GM19395 (cell line): ENCODE data around the gene TGFBR2.

Experiments used
- ATAC-seq: cut with Tn5 transposase; IDR thresholded peaks from one replicate; pipeline ENCODE4 v1.9.1; 2021; ENCODE audit warnings: mild to moderate bottlenecking, moderate library complexity; ENCODE audit not compliant: unreplicated experiment

TGFBR2 gene

GRCh38 chr3:30688776-30689641 is 82.6 kb downstream of the TGFBR2 start:
- ATAC-seq: no peak

GRCh38 chr3:30690199-30690598 is 83.8 kb downstream of the TGFBR2 start:
- no peak for ATAC-seq

DNA sequence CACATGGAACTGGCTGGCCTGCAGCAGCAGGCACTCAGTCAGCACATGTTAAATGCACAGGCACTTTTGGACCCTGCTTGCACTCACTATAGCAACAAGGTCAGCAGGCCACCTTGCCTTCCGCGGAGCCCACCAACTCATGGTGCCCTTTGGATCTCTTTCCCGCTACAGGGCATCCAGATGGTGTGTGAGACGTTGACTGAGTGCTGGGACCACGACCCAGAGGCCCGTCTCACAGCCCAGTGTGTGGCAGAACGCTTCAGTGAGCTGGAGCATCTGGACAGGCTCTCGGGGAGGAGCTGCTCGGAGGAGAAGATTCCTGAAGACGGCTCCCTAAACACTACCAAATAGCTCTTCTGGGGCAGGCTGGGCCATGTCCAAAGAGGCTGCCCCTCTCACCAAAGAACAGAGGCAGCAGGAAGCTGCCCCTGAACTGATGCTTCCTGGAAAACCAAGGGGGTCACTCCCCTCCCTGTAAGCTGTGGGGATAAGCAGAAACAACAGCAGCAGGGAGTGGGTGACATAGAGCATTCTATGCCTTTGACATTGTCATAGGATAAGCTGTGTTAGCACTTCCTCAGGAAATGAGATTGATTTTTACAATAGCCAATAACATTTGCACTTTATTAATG is 85.0 kb downstream of the TGFBR2 start:
- ATAC-seq: no peak

- no peak for ATAC-seq
These were observed 85.5 kb downstream of the TGFBR2 start for GRCh38 chr3:30691944-30692343.

DNA sequence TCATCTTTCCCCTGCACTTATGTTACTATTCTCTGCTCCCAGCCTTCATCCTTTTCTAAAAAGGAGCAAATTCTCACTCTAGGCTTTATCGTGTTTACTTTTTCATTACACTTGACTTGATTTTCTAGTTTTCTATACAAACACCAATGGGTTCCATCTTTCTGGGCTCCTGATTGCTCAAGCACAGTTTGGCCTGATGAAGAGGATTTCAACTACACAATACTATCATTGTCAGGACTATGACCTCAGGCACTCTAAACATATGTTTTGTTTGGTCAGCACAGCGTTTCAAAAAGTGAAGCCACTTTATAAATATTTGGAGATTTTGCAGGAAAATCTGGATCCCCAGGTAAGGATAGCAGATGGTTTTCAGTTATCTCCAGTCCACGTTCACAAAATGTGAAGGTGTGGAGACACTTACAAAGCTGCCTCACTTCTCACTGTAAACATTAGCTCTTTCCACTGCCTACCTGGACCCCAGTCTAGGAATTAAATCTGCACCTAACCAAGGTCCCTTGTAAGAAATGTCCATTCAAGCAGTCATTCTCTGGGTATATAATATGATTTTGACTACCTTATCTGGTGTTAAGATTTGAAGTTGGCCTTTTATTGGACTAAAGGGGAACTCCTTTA is 86.2 kb downstream of the TGFBR2 start:
- no peak for ATAC-seq

- peak; percentile 97 for ATAC-seq
These were observed 87.2 kb downstream of the TGFBR2 start for GRCh38 chr3:30693470-30694120.

- no peak for ATAC-seq
These were observed 87.7 kb downstream of the TGFBR2 start for GRCh38 chr3:30694148-30694547.

- ATAC-seq: no peak
These were observed 88.3 kb downstream of the TGFBR2 start for GRCh38 chr3:30694668-30695067.

GRCh38 chr3:30695302-30696061 is 89.1 kb downstream of the TGFBR2 start:
- ATAC-seq: no peak

DNA sequence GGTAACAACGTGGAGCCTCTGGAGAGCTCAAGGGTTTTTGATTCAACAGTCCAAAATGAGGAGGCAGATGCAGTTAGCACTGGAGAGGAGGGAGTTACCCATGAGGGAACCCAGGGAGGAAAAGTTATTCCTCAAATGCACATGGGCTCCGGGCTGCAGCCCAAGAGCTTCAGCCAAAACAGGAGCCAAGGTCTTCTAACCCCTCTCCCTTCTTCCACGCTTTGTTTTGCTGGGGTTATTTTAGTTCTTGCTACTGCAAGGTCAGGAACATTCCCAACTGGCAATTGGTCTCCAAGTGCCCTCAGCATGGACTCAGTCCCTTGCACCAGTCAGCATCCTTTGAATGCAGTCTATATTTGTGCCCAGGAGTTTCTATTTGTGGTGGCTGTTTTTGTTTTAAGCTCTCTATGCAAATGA is 90.0 kb downstream of the TGFBR2 start:
- ATAC-seq: no peak

- ATAC-seq: no peak
These were observed 90.5 kb downstream of the TGFBR2 start for GRCh38 chr3:30696896-30697295.

DNA sequence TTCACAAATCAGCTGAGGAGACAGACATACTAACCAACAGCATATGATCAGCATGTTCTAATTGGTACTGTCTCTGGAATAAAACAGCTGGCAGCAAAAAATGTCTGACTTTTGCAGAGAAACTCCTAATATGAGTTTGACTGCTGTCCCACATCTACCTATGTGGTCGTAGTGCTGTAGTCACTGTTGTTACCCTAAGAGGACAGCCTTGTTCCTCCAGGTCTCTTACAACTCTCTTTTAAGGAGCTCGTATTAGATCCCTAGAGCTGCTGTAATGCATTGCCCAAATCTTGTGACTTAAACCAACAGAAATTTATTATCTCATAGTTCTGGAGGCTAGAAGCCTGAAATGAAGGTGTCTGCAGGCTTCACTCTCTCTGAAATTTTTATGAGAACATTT is 92.1 kb downstream of the TGFBR2 start:
- no peak for ATAC-seq

DNA sequence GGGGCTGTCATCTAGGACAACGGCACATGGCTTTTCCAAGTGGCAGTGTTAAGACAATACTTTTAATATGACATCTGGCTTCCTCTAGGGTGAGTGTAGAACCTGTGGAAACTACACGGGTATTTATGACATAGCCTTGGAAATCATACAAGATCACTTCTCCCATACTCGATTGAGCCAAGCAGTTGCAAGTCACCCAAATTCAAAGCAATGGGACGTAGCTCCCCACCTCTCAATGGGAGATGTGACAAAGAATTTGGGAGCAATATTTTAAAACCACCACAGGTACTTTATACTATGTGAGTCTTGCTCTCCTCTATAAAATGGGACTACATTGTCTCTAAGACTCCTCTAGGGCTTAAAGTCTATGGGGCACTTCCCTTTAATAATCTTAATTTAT is 93.5 kb downstream of the TGFBR2 start:
- ATAC-seq: no peak

- ATAC-seq: no peak
These were observed 94.4 kb downstream of the TGFBR2 start for GRCh38 chr3:30700702-30701321.

DNA sequence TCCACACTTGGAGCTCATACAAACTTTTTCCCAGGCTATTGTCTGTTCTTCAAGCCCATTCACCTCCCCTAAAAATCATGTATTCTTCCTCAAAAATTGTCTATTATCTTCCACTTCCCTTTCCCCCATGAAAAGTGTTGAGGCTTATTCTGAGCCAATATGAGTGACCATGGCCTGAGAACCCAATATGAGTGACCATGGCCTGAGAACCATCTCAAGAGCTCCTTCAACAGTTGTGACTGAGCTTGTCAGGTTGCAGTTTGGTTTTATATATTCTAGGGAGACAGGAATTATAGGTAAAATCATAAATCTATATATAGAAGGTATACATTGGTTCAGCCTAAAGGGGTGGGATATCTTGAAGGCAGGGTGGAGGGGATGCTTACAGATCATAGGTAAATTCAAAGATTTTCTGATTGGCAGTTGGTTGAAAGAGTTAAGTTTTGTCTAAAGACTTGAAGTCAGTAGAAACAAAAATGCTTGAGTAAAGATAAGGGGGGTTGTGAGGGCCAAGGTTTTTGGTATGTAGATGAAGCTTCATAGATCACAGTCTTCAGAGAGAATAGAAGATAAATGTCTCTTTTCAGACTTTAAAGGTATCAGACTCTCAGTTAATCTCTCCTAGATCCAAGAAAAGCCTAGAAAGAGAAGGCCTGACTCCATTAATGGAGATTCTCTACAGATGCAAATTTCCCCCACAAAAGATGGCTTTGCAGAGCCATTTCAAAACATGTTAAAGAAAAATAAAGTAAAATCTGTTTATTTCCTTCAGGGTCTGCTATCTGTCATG is 95.8 kb downstream of the TGFBR2 start:
- ATAC-seq: no peak

DNA sequence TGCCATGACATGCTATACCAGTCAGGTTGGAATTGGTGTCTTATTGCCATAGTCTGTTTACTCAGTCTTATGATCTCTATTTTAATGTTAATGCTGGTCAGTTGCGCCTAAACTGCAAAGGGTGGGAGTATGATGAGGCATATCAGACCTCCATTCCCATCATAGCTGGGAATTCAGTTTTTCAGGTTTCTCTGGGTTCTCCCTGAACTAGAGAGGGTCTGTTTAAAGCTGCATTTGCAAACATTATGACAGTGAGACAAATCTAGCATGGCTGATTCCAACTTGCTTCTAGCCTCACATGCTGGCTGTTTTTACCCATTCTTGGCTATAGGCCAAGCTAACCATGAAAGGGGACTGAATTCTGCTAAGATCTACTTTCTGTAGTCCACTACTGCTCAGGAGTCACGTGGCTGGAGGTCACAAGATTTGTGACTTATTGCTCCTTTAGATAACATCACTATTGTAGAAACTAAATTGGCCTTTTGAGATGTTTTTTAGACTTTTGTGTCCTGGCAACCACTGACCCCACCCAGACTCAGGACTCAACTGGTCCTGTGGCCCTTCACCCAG is 96.5 kb downstream of the TGFBR2 start:
- no peak for ATAC-seq

DNA sequence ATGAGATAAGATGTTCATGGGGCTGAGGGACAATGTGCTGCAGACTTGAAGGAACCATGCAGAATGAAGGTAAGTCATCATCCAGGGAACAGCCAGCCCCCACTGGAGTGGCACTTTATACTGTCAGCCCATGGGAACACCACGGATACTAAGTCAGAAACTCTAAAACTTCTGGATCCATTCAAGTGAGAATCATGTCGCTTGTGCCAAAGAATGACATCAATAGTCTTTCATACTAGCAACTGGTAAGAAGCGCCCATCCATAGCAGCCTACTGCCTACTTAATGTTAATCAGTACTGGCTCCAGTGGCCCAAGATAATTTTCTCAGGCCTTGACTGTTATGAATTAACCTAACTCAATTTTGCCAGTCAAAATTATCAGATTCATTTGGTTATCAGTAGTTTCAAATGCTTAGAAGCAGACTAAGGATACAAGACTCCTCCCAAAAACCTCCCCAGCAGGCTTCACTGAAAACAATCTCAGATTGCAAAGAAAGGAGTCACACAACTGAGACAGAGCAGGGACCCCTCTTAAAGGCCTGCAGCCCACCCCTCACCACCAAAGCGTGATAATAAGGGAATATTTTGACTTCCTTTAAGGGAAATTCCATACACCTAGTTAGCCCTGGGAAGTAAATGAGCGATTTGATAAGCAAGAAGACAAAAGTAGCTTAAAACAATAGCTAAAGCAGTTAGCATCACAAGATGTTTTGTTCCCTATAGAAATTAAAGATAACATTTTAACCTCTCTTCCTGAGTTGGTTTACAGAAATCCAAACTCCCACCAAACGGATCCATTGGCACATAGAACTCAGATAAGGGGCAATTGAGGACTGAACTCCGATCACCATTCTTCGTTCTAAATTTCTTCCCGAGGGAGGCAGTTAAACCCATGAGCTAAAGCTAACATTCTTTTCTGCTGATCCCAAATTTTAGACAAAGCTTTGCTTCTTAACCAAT is 98.8 kb downstream of the TGFBR2 start:
- ATAC-seq: no peak

DNA sequence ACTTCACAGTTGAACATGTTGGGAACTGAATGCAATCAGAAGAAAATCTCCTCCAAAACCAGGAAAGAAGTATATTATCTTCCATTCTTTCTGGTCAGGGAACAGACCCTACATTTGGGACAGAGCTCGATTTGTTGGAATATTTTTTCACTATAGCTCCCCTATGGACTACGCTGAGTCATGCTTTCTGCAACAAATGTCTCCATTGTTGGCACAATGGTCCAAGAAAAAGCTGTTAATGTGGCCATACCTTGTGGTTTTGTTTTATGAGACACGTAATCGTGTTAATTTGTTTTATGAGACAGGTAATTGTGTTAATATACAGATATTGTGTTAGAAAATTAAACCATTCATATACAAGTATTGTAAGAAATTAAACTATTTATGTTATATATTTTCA is 101.4 kb downstream of the TGFBR2 start:
- no peak for ATAC-seq
